ENCODE results near the gene ARHGAP44. TPM values are rescaled to one million over a fixed set of nuclear protein-coding genes. Genes with fewer than 3 reads are reported as not detected.

Gene ARHGAP44
- total RNA-seq, 1 donor from 2014 or later = 39.0 TPM

- intact Hi-C loops (cut with DNase I) = no loop called here
- ATAC-seq (no peak), DNase-seq (no peak)
- H3K4me1 ChIP-seq = no peaks in the 10 kb centered on the region
- H3K27ac ChIP-seq = no peak overlapping the region
- H3K36me3 ChIP-seq = no peaks in the 10 kb centered on the region
- H3K27me3 ChIP-seq (ENCODE audit: low read depth) = no peaks in the 10 kb centered on the region
- no peak for TF ChIP-seq CTCF (IDR thresholded peaks at IDR 0.05)
- no peak overlapping the region for H3K4me3 ChIP-seq
- H3K9me3 ChIP-seq = no peaks in the 10 kb centered on the region
Measured at GRCh38 chr17:12800855-12801365, 11.6 kb downstream of the ARHGAP44 start.

GRCh38 chr17:12806630-12807029 is 17.3 kb downstream of the ARHGAP44 start:
- Histone ChIP-seq H3K4me1 (no peaks in the 10 kb centered on the region), H3K4me3 (no peak overlapping the region), H3K9me3 (peaks cover 5% of the 10 kb centered on the region), H3K27me3 (ENCODE audit: low read depth) (no peaks in the 10 kb centered on the region), H3K36me3 (no peaks in the 10 kb centered on the region), H3K27ac (no peak overlapping the region)
- DNase-seq = no peak
- no peak for ATAC-seq
- intact Hi-C loops (cut with DNase I) = no loop called here
- TF ChIP-seq CTCF (IDR thresholded peaks at IDR 0.05) = no peak

- no peaks in the 10 kb centered on the region for H3K36me3 ChIP-seq
- H3K27me3 ChIP-seq (ENCODE audit: low read depth) = no peaks in the 10 kb centered on the region
- ATAC-seq (no peak), DNase-seq (no peak)
- H3K9me3 ChIP-seq = peaks cover 5% of the 10 kb centered on the region
- intact Hi-C loops (cut with DNase I) = no loop called here
- no peak overlapping the region for H3K27ac ChIP-seq
- H3K4me1 ChIP-seq = no peaks in the 10 kb centered on the region
- no peak overlapping the region for H3K4me3 ChIP-seq
- no peak for TF ChIP-seq CTCF (IDR thresholded peaks at IDR 0.05)
Measured at GRCh38 chr17:12808723-12809122, 19.4 kb downstream of the ARHGAP44 start.

GRCh38 chr17:12812877-12813276 is 23.6 kb downstream of the ARHGAP44 start:
- Histone ChIP-seq H3K4me1 (no peaks in the 10 kb centered on the region), H3K27me3 (ENCODE audit: low read depth) (no peaks in the 10 kb centered on the region), H3K4me3 (no peak overlapping the region), H3K9me3 (peaks cover 7% of the 10 kb centered on the region), H3K27ac (no peak overlapping the region), H3K36me3 (no peaks in the 10 kb centered on the region)
- no peak for TF ChIP-seq CTCF (IDR thresholded peaks at IDR 0.05)
- ATAC-seq (no peak), DNase-seq (no peak)
- intact Hi-C loops (cut with DNase I) = no loop called here

- Histone ChIP-seq H3K9me3 (peaks cover 10% of the 10 kb centered on the region), H3K27me3 (ENCODE audit: low read depth) (no peaks in the 10 kb centered on the region), H3K36me3 (no peaks in the 10 kb centered on the region), H3K27ac (no peak overlapping the region), H3K4me3 (no peak overlapping the region), H3K4me1 (no peaks in the 10 kb centered on the region)
- intact Hi-C loops (cut with DNase I) = no loop called here
- no peak for DNase-seq
- no peak for TF ChIP-seq CTCF (IDR thresholded peaks at IDR 0.05)
- ATAC-seq = no peak
Measured at GRCh38 chr17:12813664-12814063, 24.4 kb downstream of the ARHGAP44 start.

- ATAC-seq = no peak
- Histone ChIP-seq H3K27ac (no peak overlapping the region), H3K4me3 (no peak overlapping the region), H3K27me3 (ENCODE audit: low read depth) (no peaks in the 10 kb centered on the region), H3K4me1 (no peaks in the 10 kb centered on the region), H3K9me3 (peaks cover 10% of the 10 kb centered on the region), H3K36me3 (no peaks in the 10 kb centered on the region)
- DNase-seq = no peak
- intact Hi-C loops (cut with DNase I) = no loop called here
- TF ChIP-seq CTCF (IDR thresholded peaks at IDR 0.05) = no peak
Measured at GRCh38 chr17:12814718-12815117, 25.4 kb downstream of the ARHGAP44 start.

All from lower lobe of right lung (tissue), 2 donors.